Measurements from ENCODE around the gene PHOSPHO1.
"Not testable (repeated sequence)": the region's sequence is repeated elsewhere in the genome, so short reads cannot be mapped to it uniquely, and the experiment has no call there.

The PHOSPHO1 gene

GRCh38 chr17:49191409-49191916 lies 39.1 kb downstream of the PHOSPHO1 start:
- no peak for FAIRE-seq

DNA sequence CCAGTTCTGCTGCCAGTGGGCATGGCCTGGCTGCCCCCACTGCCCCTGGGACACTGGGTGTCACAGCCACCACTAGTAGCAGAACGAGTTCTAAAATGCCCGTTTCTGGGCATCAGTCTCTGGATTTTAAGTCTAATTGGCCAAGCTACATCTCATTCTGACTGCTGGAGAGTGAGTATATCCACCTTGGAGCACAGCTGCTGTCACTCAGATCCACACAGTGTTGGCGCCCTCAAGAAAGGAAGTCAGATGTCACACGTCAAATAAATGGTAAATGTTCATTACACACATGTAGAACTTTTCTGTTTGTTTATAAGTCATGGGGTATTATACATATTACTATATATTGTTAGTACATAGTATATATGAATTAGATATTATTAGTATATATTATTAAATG lies 39.7 kb downstream of the PHOSPHO1 start:
- FAIRE-seq = no peak

DNA sequence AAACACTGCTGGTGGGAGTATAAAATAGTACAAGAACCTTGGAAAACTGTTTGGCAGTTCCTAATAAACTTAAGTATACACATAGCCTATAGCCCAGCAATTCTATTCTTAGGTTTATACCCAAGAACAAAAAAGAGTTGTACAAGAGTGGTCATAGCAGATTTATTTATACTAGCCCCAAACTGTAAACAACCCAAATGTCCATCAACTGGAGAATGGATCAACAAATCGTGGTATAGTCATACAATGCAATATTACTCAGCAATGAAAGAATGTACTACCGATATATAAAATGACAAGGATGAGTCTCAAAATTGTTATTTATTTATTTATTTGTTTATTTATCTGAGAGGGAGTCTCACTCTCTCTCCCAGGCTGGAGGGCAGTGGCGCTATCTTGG lies 43.3 kb downstream of the PHOSPHO1 start:
- FAIRE-seq = no peak

- not testable (repeated sequence) for FAIRE-seq
Measured at GRCh38 chr17:49185381-49185780, 45.2 kb downstream of the PHOSPHO1 start.

GRCh38 chr17:49184522-49184921 lies 46.1 kb downstream of the PHOSPHO1 start:
- FAIRE-seq = not testable (repeated sequence)

GRCh38 chr17:49183801-49184200 lies 46.8 kb downstream of the PHOSPHO1 start:
- FAIRE-seq = no peak

- FAIRE-seq = no peak
Measured at GRCh38 chr17:49183341-49183740, 47.2 kb downstream of the PHOSPHO1 start.

- FAIRE-seq = no peak
Measured at GRCh38 chr17:49180998-49181635, 49.5 kb downstream of the PHOSPHO1 start.

- no peak for FAIRE-seq
Measured at GRCh38 chr17:49180303-49180702, 50.3 kb downstream of the PHOSPHO1 start.

DNA sequence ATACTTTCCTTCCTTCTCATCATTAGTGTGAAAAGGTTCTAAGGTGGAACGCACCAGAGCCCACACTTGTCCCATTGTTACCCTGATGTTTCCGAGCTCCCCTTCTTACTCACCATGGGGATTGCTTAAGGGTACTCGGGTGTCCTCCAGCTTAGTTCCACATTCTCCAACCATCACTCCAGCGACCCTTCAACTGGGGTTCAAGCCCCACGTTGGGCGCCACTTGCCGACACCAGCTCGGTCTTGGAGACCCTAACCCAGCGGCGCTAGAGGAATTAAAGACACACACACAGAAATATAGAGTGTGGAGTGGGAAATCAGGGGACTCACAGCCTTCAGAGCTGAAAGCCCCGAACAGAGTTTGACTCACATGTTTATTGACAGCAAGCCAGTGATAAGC lies 54.6 kb downstream of the PHOSPHO1 start:
- not testable (repeated sequence) for FAIRE-seq
